ENCODE results near the gene NHERF2. TPM values are rescaled to one million over a fixed set of nuclear protein-coding genes. Genes with fewer than 3 reads are reported as not detected.
"Not testable (repeated sequence)": the region's sequence is repeated elsewhere in the genome, so short reads cannot be mapped to it uniquely, and the experiment has no call there.

Gene NHERF2
- total and polyA plus RNA-seq, 7 experiments from 2014 or later: 0.33 to 3.8 (median 3.5) TPM

DNA sequence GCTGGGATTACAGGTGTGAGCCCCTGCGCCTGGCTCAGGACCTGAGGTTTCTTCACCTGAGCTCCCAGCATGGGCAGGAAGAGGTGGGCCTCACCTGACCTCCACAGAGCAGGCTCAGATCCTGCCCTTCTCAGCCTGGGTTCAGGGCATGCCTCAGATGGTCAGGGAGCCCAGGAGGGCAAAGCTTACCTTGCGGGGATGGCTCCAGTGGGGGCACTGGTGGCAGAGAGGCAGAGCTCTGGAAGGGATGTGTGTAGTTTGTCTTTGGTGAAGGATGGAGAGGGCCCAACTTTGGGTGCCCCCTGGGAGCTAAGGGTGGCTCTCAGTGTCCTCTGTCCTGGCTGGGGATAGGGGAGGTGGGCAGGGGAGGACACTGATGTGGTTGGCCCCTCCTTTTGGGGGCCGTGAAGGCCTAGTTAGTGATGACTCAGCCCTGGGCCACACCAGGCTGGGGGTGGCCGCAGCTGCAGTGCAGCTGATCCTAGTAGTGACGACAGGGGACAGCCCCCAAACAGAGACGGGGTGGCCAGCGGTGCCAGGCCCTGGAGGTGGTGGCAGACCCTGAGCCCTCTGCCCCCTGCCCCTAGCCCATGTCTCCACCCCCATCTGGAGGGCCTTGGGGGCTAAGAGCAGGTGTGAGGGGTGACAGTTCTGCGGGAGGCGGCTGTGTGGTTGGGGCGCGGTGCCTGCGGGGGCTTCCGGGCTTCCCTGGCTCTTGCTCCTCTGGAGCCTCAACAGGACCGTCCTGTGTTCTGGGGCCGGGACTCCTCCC, 5.8 kb downstream of the NHERF2 start:
- DNase-seq (no peak), ATAC-seq (peak; percentile 27)
- no peaks in the 10 kb centered on the region for H3K36me3 ChIP-seq (ENCODE audit: control insufficient read depth in 2 of 3, insufficient read depth in 3 of 3, low read length in 3 of 3)
- H3K27ac ChIP-seq (ENCODE audit: low read depth, low read length): no peak overlapping the region
- no peaks in the 10 kb centered on the region for H3K27me3 ChIP-seq (ENCODE audit: control insufficient read depth in 2 of 2, insufficient read depth in 2 of 2, low read length in 2 of 2)
- no peaks in the 10 kb centered on the region for H3K4me1 ChIP-seq (ENCODE audit: control insufficient read depth in 2 of 2, insufficient read depth in 2 of 2, low read length in 2 of 2)
- no peak overlapping the region for H3K27ac Mint-ChIP-seq
- no peaks in the 10 kb centered on the region for H3K9me3 Mint-ChIP-seq
- H3K9me3 ChIP-seq (ENCODE audit: control insufficient read depth in 2 of 3, low read length in 3 of 3): no peaks in the 10 kb centered on the region
- intact Hi-C loops (cut with micrococcal nuclease): no loop called here
- no peak overlapping the region for H3K4me3 ChIP-seq (ENCODE audit: low read length)
- peaks cover 0 to 14% (median 0%) of the 10 kb centered on the region in 5 donors for H3K27me3 Mint-ChIP-seq
- ChIA-PET CTCF (no interaction called here), POLR2A (interaction anchor here (1.6 kb wide), 1 partner anchor 108 kb away, joined by 4 read pairs; no protein-coding TSS in a partner anchor)
- H3K4me1 Mint-ChIP-seq: peaks cover 0 to 9% (median 3%) of the 10 kb centered on the region in 7 donors
- no peak overlapping the region for H3K4me3 Mint-ChIP-seq
- no peaks in the 10 kb centered on the region for H3K36me3 Mint-ChIP-seq

DNA sequence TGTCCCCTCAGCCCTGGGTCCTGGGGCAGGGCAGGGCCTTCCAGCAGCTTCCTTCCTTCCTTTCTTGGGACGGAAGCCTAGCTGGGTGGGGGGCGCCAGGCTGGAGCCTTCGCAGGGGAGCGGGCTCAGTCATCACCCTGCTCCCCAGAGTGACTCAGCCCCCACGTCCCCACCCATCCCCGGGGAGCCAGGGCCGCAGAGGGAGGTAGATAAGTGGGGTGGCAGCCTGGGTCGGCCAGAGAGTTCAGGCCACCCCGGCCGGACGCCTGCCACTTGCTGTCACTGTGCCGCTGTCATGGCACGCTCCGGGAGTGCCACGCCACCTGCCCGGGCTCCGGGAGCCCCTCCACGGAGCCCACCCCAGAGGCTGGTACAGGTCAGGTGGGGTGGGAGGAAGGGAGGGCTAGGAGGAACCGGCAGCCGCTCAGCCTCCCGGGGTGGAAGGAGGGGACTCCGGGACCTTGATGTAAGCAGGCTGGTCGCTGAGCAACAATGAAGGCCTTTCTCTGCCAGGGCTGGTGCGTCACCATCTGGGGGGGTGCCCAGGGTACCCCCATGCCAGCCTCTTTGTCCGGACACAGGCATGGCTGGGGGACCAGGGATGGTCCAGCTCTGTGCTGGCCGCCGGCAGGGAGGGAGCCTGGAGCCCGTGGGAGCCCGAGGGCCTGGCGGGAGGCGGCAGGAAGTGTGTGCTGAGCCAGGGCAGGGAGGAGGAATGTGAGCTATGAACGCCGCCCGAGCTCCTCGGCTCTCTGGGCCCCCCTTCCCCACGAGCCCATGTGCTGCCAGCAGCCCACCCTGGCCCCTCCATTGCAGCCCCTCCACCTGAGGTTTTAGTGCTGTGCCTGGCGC, 6.6 kb downstream of the NHERF2 start:
- Histone ChIP-seq H3K4me3 (ENCODE audit: low read length) (no peak overlapping the region), H3K4me1 (ENCODE audit: control insufficient read depth in 2 of 2, insufficient read depth in 2 of 2, low read length in 2 of 2) (no peaks in the 10 kb centered on the region), H3K9me3 (ENCODE audit: control insufficient read depth in 2 of 3, low read length in 3 of 3) (no peaks in the 10 kb centered on the region), H3K36me3 (ENCODE audit: control insufficient read depth in 2 of 3, insufficient read depth in 3 of 3, low read length in 3 of 3) (no peaks in the 10 kb centered on the region), H3K27ac (ENCODE audit: low read depth, low read length) (no peak overlapping the region), H3K27me3 (ENCODE audit: control insufficient read depth in 2 of 2, insufficient read depth in 2 of 2, low read length in 2 of 2) (no peaks in the 10 kb centered on the region)
- H3K4me3 Mint-ChIP-seq: peak overlapping the region in 1 of 10 donors; percentile 28
- peaks cover 0 to 9% (median 0%) of the 10 kb centered on the region in 7 donors for H3K4me1 Mint-ChIP-seq
- POLR2A ChIA-PET: interaction anchor here (1.6 kb wide), 1 partner anchor 107 kb away, joined by 4 read pairs; no protein-coding TSS in a partner anchor
- intact Hi-C loops (cut with micrococcal nuclease): no loop called here
- peaks cover 0 to 6% (median 0%) of the 10 kb centered on the region in 5 donors for H3K27me3 Mint-ChIP-seq
- DNase-seq: no peak
- no peaks in the 10 kb centered on the region for H3K36me3 Mint-ChIP-seq
- CTCF ChIA-PET: no interaction called here
- H3K27ac Mint-ChIP-seq: peak overlapping the region in 1 of 9 donors; percentile 57
- peaks cover 0 to 1% (median 0%) of the 10 kb centered on the region in 11 donors for H3K9me3 Mint-ChIP-seq
- peak; percentile 57 for ATAC-seq

DNA sequence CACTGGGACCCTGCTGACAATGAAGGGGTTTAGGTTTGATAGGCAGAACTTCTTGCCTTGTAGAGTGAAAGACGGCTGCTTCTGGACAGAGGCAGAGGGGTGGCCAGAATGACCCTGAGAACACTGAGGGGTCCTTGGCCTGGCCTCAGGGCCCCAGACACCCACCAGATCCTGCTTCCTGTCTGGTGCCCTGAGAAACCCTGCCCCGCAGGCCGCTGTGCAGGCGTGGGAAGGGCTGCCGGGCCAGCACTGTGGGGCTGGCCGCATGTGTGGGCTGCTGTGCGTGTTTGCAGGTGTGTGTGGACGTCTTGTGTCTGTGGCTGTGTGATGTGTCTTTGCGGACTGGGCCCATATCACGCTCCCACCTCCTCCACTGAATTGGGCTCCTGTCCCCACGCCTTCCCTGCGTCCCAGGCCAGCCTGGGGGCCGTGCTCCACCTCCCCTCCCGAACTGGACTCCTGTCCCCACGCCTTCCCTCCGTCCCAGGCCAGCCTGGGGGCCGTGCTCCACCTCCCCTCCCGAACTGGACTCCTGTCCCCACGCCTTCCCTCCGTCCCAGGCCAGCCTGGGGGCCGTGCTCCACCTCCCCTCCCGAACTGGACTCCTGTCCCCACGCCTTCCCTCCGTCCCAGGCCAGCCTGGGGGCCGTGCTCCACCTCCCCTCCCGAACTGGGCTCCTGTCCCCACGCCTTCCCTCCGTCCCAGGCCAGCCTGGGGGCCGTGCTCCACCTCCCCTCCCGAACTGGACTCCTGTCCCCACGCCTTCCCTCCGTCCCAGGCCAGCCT, 7.4 kb downstream of the NHERF2 start:
- H3K4me1 ChIP-seq (ENCODE audit: control insufficient read depth in 2 of 2, insufficient read depth in 2 of 2, low read length in 2 of 2); H3K36me3 Mint-ChIP-seq; H3K4me3 ChIP-seq (ENCODE audit: low read length); DNase-seq; H3K36me3 ChIP-seq (ENCODE audit: control insufficient read depth in 2 of 3, insufficient read depth in 3 of 3, low read length in 3 of 3); H3K27me3 ChIP-seq (ENCODE audit: control insufficient read depth in 2 of 2, insufficient read depth in 2 of 2, low read length in 2 of 2); H3K9me3 ChIP-seq (ENCODE audit: control insufficient read depth in 2 of 3, low read length in 3 of 3); ATAC-seq; H3K4me1 Mint-ChIP-seq; H3K27me3 Mint-ChIP-seq; intact Hi-C loops (cut with micrococcal nuclease); POLR2A ChIA-PET; CTCF ChIA-PET; H3K27ac ChIP-seq (ENCODE audit: low read depth, low read length); H3K9me3 Mint-ChIP-seq: not testable (repeated sequence)
- peak overlapping the region in 1 of 9 donors; percentile 57 for H3K27ac Mint-ChIP-seq
- H3K4me3 Mint-ChIP-seq: peak overlapping the region in 1 of 10 donors; percentile 4

DNA sequence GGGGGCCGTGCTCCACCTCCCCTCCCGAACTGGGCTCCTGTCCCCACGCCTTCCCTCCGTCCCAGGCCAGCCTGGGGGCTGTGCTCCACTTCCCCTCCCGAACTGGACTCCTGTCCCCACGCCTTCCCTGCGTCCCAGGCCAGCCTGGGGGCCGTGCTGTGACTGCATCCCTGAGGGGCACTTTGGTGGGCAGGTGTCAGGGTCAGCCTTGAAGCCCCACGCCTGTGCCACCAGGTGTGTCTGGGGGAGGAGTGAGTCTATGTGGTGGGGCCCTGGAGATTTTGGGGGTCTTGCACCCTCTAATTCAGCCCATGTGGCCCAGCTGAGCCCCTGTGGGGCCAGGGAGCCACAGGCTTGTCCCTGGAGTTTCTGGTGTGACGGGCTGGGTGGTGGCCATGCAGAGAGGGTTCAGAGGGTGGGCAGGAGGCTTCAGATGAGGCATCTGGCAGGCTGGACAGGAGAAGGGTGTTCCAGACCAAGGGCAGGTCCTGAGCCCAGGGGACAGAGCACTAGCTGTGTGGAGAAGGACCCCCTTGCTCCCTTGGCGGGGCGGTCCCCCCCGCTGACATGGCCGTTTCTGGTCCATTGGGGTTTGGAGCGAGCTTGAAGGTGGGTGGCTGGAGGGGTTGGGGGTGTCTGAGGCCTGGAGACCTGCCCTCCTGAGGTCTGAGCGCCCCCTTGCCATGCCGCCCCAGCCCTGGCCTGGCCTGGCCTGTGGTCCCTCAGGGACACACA, 8.2 kb downstream of the NHERF2 start:
- Histone ChIP-seq H3K9me3 (ENCODE audit: control insufficient read depth in 2 of 3, low read length in 3 of 3) (no peaks in the 10 kb centered on the region), H3K27ac (ENCODE audit: low read depth, low read length) (no peak overlapping the region), H3K36me3 (ENCODE audit: control insufficient read depth in 2 of 3, insufficient read depth in 3 of 3, low read length in 3 of 3) (peaks cover 0 to 3% (median 0%) of the 10 kb centered on the region in 3 experiments), H3K4me3 (ENCODE audit: low read length) (no peak overlapping the region), H3K4me1 (ENCODE audit: control insufficient read depth in 2 of 2, insufficient read depth in 2 of 2, low read length in 2 of 2) (no peaks in the 10 kb centered on the region), H3K27me3 (ENCODE audit: control insufficient read depth in 2 of 2, insufficient read depth in 2 of 2, low read length in 2 of 2) (no peaks in the 10 kb centered on the region)
- no peak for ATAC-seq
- Mint-ChIP-seq H3K27me3 (no peaks in the 10 kb centered on the region), H3K9me3 (peaks cover 0 to 1% (median 0%) of the 10 kb centered on the region in 11 donors), H3K4me3 (no peak overlapping the region), H3K4me1 (peaks cover 0 to 4% (median 0%) of the 10 kb centered on the region in 7 donors), H3K27ac (no peak overlapping the region), H3K36me3 (no peaks in the 10 kb centered on the region)
- ChIA-PET POLR2A (no interaction called here), CTCF (no interaction called here)
- intact Hi-C loops (cut with micrococcal nuclease): no loop called here
- DNase-seq: no peak

DNA sequence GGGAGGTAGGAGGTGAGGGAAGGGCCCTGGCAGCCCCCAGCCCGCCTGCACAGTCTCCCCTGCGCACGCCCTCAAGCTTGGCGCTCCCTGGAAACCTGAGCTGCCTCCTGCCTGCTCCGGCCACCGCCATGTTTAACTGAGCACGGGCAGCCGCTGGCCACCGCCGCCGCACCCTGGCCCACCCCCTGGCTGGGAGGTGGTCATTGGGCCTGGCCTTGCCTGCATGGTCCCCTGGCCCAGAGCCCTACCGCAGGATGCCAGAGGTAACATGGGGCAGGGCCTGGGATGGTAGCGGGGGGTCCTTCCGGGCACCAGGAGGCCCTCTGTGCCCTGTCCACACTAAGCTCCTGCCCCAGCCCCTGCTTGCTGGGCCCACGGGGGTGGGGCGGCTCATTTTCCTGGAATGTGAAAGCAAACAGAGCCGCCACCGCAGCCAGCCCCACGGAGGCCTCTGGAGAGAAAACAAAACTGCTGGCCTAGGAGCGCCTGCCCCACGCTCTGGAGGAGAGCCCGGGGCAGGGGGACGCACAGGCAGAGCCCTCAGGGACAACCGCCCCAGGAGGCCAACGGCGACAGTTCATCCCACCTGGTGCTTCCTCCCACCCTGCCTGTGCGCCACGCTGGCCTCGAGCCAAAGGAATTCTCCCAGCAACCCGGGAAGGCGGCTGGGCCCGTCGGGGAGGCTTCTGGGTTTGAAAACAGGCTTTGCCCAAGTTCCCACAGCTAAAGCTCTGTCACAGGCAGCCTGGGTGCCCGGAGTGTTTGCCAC, 8.9 kb downstream of the NHERF2 start:
- Mint-ChIP-seq H3K4me1 (peaks cover 0 to 4% (median 0%) of the 10 kb centered on the region in 7 donors), H3K4me3 (no peak overlapping the region), H3K27me3 (no peaks in the 10 kb centered on the region), H3K27ac (no peak overlapping the region), H3K36me3 (no peaks in the 10 kb centered on the region), H3K9me3 (peaks cover 0 to 1% (median 0%) of the 10 kb centered on the region in 11 donors)
- no peak for ATAC-seq
- no peaks in the 10 kb centered on the region for H3K9me3 ChIP-seq (ENCODE audit: control insufficient read depth in 2 of 3, low read length in 3 of 3)
- intact Hi-C loops (cut with micrococcal nuclease): no loop called here
- ChIA-PET POLR2A (no interaction called here), CTCF (interaction anchor here (0.5 kb wide), 1 partner anchor 11 kb away, joined by 3 read pairs; no protein-coding TSS in a partner anchor)
- no peaks in the 10 kb centered on the region for H3K27me3 ChIP-seq (ENCODE audit: control insufficient read depth in 2 of 2, insufficient read depth in 2 of 2, low read length in 2 of 2)
- no peak overlapping the region for H3K4me3 ChIP-seq (ENCODE audit: low read length)
- no peak for DNase-seq
- H3K36me3 ChIP-seq (ENCODE audit: control insufficient read depth in 2 of 3, insufficient read depth in 3 of 3, low read length in 3 of 3): peaks cover 0 to 4% (median 0%) of the 10 kb centered on the region in 3 experiments
- no peak overlapping the region for H3K27ac ChIP-seq (ENCODE audit: low read depth, low read length)
- no peaks in the 10 kb centered on the region for H3K4me1 ChIP-seq (ENCODE audit: control insufficient read depth in 2 of 2, insufficient read depth in 2 of 2, low read length in 2 of 2)
